Measurements from ENCODE around the gene PLA2G4F. TPM values are rescaled to one million over a fixed set of nuclear protein-coding genes. Genes with fewer than 3 reads are reported as not detected.

Gene PLA2G4F
- total RNA-seq, 1 experiment from 2014 or later: 1.9 TPM

DNA sequence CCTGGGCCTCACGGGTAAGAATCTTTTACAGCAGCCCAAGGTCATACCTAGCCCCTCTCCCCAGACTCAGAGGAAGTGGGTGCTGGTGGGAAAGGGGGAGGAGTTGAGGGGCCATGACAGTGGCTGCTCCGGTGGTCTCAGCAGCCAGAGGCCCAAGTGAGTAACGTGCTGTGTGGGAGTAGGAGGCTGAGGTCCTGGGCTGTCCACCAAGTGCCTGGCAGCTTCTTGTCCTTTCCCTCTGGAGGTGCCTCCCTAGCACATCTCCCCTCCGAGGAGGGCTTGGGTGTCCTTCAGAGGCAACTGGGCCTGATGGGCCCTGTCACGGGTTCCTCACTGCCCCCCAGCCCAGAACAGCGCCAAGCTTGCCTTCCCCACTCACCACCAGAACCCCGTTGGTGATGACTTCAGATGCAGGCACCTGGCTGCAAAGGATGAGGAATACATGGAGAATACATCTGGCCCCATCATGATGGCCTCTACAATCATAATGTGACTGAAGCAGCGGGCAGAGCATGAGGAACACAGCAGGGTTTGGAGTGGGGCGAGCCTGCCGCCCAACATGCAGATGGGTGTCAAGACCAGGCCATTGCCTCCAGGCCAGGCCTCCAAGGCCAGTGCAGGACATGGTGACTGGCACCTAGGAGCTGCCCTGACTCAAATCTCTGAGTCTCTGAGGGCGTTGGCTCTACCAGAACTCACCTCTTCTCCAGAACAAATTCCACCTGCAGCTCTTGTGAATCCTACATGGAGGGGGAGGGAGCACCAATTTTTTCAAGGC is 3.3 kb downstream of the PLA2G4F start:
- no peaks in the 10 kb centered on the region for H3K9me2 ChIP-seq (ENCODE audit: insufficient read depth)
- H3K9me3 ChIP-seq (ENCODE audit: insufficient read depth, low read depth): no peaks in the 10 kb centered on the region
- no peak overlapping the region for H2AFZ ChIP-seq
- peaks cover 17% of the 10 kb centered on the region for H3K4me1 ChIP-seq (replicated peaks; ENCODE audit: insufficient read depth)
- H3K27me3 ChIP-seq (ENCODE audit: insufficient read depth, low read depth): no peaks in the 10 kb centered on the region
- peaks cover 8% of the 10 kb centered on the region; the same call in 1 of the 2 replicates for H3F3A ChIP-seq (ENCODE audit: insufficient read depth, low read depth)
- POLR2A ChIA-PET (ENCODE audit: unreplicated experiment): no interaction called here
- intact Hi-C loops (cut with micrococcal nuclease; ENCODE audit: unreplicated experiment): loop anchor here (10.0 kb wide), 1 partner anchor 232 kb away; no protein-coding TSS in a partner anchor
- no peak for DNase-seq
- no peak overlapping the region for H3K4me3 ChIP-seq
- BruUV-seq (replicated peaks): no TSS peak
- no peaks in the 10 kb centered on the region for H4K20me1 ChIP-seq (ENCODE audit: insufficient read depth)
- H3K79me2 ChIP-seq (ENCODE audit: low read depth): no peaks in the 10 kb centered on the region
- H3K27ac ChIP-seq: no peak overlapping the region
- H3K4me2 ChIP-seq: no peak overlapping the region
- no peak for TF ChIP-seq EZH2 (IDR thresholded peaks at IDR 0.05; ENCODE audit: low read depth)
- TF ChIP-seq, protein P1, sequence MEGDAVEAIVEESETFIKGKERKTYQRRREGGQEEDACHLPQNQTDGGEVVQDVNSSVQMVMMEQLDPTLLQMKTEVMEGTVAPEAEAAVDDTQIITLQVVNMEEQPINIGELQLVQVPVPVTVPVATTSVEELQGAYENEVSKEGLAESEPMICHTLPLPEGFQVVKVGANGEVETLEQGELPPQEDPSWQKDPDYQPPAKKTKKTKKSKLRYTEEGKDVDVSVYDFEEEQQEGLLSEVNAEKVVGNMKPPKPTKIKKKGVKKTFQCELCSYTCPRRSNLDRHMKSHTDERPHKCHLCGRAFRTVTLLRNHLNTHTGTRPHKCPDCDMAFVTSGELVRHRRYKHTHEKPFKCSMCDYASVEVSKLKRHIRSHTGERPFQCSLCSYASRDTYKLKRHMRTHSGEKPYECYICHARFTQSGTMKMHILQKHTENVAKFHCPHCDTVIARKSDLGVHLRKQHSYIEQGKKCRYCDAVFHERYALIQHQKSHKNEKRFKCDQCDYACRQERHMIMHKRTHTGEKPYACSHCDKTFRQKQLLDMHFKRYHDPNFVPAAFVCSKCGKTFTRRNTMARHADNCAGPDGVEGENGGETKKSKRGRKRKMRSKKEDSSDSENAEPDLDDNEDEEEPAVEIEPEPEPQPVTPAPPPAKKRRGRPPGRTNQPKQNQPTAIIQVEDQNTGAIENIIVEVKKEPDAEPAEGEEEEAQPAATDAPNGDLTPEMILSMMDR (conservative IDR thresholded peaks at IDR 0.05): no peak
- no peaks in the 10 kb centered on the region for H3K36me3 ChIP-seq (ENCODE audit: low read depth)
- CTCF ChIA-PET: no interaction called here

DNA sequence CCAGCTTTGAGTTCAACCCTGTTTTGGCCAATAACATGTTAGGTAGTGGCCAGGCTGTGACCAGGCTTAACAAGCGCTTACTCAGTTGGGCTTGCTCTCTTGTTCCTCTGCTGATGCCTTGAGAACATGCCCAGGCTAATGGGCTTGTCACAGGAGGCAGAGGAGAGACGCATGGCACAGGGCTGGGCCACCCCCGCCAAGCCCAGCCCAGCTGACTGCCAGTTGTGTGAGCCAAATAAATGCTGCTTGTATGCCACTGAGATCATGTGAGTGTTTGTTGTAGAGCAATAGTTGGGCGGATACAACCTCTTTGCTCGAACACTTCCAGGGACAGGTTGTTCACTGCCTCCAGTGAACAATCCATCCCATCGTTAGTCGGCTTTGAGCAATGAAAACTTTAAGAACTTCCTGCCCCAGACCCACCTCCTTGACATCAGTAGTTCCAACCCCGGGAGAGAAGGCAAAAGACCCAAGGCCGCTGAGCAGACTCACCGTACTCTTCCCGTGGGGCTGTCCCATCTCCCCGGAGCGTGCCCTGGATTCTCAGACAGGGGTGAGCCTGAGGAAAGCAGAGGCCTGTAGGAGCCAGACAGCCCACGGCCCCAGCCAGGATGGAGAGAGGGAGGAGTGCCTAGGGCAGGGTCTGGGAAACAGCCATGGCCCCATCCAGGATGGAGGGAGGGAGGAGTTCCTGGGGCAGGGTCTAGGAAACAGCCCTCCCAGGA is 4.1 kb downstream of the PLA2G4F start:
- CTCF ChIA-PET: no interaction called here
- Histone ChIP-seq H3K79me2 (ENCODE audit: low read depth) (no peaks in the 10 kb centered on the region), H3K4me1 (replicated peaks; ENCODE audit: insufficient read depth) (peaks cover 17% of the 10 kb centered on the region), H3K4me3 (no peak overlapping the region), H3F3A (ENCODE audit: insufficient read depth, low read depth) (peaks cover 8% of the 10 kb centered on the region; the same call in 1 of the 2 replicates), H3K27me3 (ENCODE audit: insufficient read depth, low read depth) (no peaks in the 10 kb centered on the region), H2AFZ (no peak overlapping the region), H4K20me1 (ENCODE audit: insufficient read depth) (no peaks in the 10 kb centered on the region), H3K4me2 (no peak overlapping the region), H3K9me2 (ENCODE audit: insufficient read depth) (no peaks in the 10 kb centered on the region), H3K27ac (no peak overlapping the region), H3K36me3 (ENCODE audit: low read depth) (no peaks in the 10 kb centered on the region), H3K9me3 (ENCODE audit: insufficient read depth, low read depth) (no peaks in the 10 kb centered on the region)
- no TSS peak for BruUV-seq (replicated peaks)
- no peak for DNase-seq
- POLR2A ChIA-PET (ENCODE audit: unreplicated experiment): no interaction called here
- TF ChIP-seq, protein P1 (conservative IDR thresholded peaks at IDR 0.05): no peak
- TF ChIP-seq EZH2 (IDR thresholded peaks at IDR 0.05; ENCODE audit: low read depth): no peak
- intact Hi-C loops (cut with micrococcal nuclease; ENCODE audit: unreplicated experiment): loop anchor here (10.0 kb wide), 1 partner anchor 232 kb away; no protein-coding TSS in a partner anchor

DNA sequence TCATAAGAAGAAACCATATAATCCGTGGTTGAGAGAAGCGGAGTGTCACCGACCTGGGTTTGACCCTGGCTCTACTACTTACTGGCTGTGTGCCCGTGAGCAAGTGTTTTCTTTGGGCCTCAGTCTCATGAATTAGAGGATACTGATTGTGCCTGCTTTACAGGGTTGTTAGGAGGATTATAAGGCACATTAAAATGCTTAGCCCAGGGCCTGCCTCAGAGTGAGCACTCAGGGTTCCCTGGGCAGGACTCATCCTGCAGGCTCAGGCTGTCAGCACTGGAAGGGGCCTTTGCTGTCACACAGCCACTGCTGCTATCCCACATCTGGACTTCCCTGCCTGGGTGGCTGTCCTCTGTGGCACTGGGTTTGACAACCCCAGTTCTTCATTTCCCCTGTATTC is 4.7 kb downstream of the PLA2G4F start:
- Histone ChIP-seq H3K9me2 (ENCODE audit: insufficient read depth) (no peaks in the 10 kb centered on the region), H3K36me3 (ENCODE audit: low read depth) (no peaks in the 10 kb centered on the region), H3K27me3 (ENCODE audit: insufficient read depth, low read depth) (no peaks in the 10 kb centered on the region), H3F3A (ENCODE audit: insufficient read depth, low read depth) (peaks cover 8% of the 10 kb centered on the region; the same call in 1 of the 2 replicates), H3K4me3 (no peak overlapping the region), H3K79me2 (ENCODE audit: low read depth) (no peaks in the 10 kb centered on the region), H2AFZ (no peak overlapping the region), H3K4me1 (replicated peaks; ENCODE audit: insufficient read depth) (peaks cover 13% of the 10 kb centered on the region), H4K20me1 (ENCODE audit: insufficient read depth) (no peaks in the 10 kb centered on the region), H3K27ac (no peak overlapping the region), H3K9me3 (ENCODE audit: insufficient read depth, low read depth) (no peaks in the 10 kb centered on the region), H3K4me2 (no peak overlapping the region)
- no TSS peak for BruUV-seq (replicated peaks)
- TF ChIP-seq EZH2 (IDR thresholded peaks at IDR 0.05; ENCODE audit: low read depth): no peak
- TF ChIP-seq, protein P1 (conservative IDR thresholded peaks at IDR 0.05): no peak
- POLR2A ChIA-PET (ENCODE audit: unreplicated experiment): no interaction called here
- CTCF ChIA-PET: no interaction called here
- intact Hi-C loops (cut with micrococcal nuclease; ENCODE audit: unreplicated experiment): loop anchor here (10.0 kb wide), 1 partner anchor 233 kb away; no protein-coding TSS in a partner anchor
- no peak for DNase-seq

Measured in PC-9 (cell line).